Panc1 (cell line): ENCODE measurements around the gene FYCO1. TPM values are rescaled to one million over a fixed set of nuclear protein-coding genes. Genes with fewer than 3 reads are reported as not detected.

Experiments used
- ATAC-seq: fragments of 200-7000 bp; cut with Tn5 transposase; 2 replicates; pipeline ENCODE4 v1.9.1; 2020; ENCODE audit warnings: mild to moderate bottlenecking, moderate library complexity
- BruUV-seq: library from RNA; stranded (reverse); fragments of 400-500 nt; replicated peaks from 2 replicates; lab custom pipeline; 2021; lab: Mats Ljungman, UMichigan
- CTCF ChIA-PET: fragments of 300-600 bp; sonication (Branson Sonifier 250); formaldehyde crosslinking; loops from one replicate; lab custom pipeline; 2022; ENCODE audit warnings: antibody characterized with exemption; lab: Charles Lee
- POLR2A ChIA-PET: fragments of 300-600 bp; sonication (Branson Sonifier 250); formaldehyde crosslinking; loops from one replicate; lab custom pipeline; 2022; ENCODE audit warnings: antibody characterized with exemption; lab: Charles Lee
- DNase-seq: peaks from one replicate; pipeline ENCODE4 v3.0.0-alpha.2; 2010; ENCODE audit warnings: low read depth, low spot score
- H3K27ac ChIP-seq: 2 replicates; pipeline ENCODE4 v1.5.1; 2011; ENCODE audit warnings: mild to moderate bottlenecking, low read length, inconsistent platforms
- H3K27me3 ChIP-seq: fragments of 200-500 bp; sonication (Bioruptor generic); 2 replicates; pipeline ENCODE4 v1.6.0; 2014; ENCODE audit warnings: low read length, inconsistent platforms; ENCODE audit not compliant: control insufficient read depth, insufficient read depth
- H3K36me3 ChIP-seq: fragments of 200-500 bp; sonication (Bioruptor generic); 2 replicates; pipeline ENCODE4 v1.5.1; 2014; ENCODE audit warnings: inconsistent platforms, mild to moderate bottlenecking, low read length, moderate library complexity; ENCODE audit not compliant: control insufficient read depth, insufficient read depth
- H3K4me1 ChIP-seq: 2 replicates; pipeline ENCODE4 v1.5.1; 2011; ENCODE audit warnings: inconsistent platforms, mild to moderate bottlenecking, low read length, moderate library complexity; ENCODE audit not compliant: control insufficient read depth, insufficient read depth
- H3K4me3 ChIP-seq, 2 experiments: 2 replicates each; pipeline ENCODE4 v1.5.1; 2011 to 2012; ENCODE audit warnings: low read depth in 2 of 2, low read length in 2 of 2, mild to moderate bottlenecking in 2 of 2, inconsistent platforms in 1 of 2, moderate library complexity in 1 of 2
- H3K9me3 ChIP-seq: fragments of 200-500 bp; sonication (Bioruptor generic); 2 replicates; pipeline ENCODE4 v1.5.1; 2014; ENCODE audit warnings: low read depth, mild to moderate bottlenecking, inconsistent platforms, low read length, moderate library complexity; ENCODE audit not compliant: control insufficient read depth, insufficient read depth
- POLR2AphosphoS5 ChIP-seq: IDR thresholded peaks from 2 replicates; pipeline ENCODE4 v1.6.1; 2012; ENCODE audit warnings: mild to moderate bottlenecking, low read depth, low read length, moderate library complexity
- SIN3A ChIP-seq: IDR thresholded peaks from 2 replicates; pipeline ENCODE4 v1.6.1; 2012; ENCODE audit warnings: low read depth, mild to moderate bottlenecking, low read length, moderate library complexity, borderline replicate concordance; ENCODE audit not compliant: insufficient read depth
- TCF7L2 ChIP-seq: IDR thresholded peaks from 2 replicates; pipeline ENCODE4 v1.6.1; 2011; ENCODE audit warnings: mild to moderate bottlenecking, low read depth, low read length, inconsistent platforms
- in situ Hi-C: cut with HindIII; loops from 2 replicates; pipeline ENCODE4 v1.10.0; 2016; ENCODE audit warnings: low sequenced_read_pairs, low pct_unique_long_range_greater_than_20kb
- intact Hi-C: fragments of 100-400 bp; cut with micrococcal nuclease; formaldehyde crosslinking; loops from one replicate; pipeline ENCODE4 v1.10.0; 2022; ENCODE audit not compliant: unreplicated experiment
- total RNA-seq: library from RNA; stranded (reverse); gene quantifications from one replicate; pipeline ENCODE4 v1.2.1, GENCODE V29; 2021; ENCODE audit not compliant: unreplicated experiment
- TF ChIP-seq, protein P1 (sequence below): fragments of 450-650 bp; IDR thresholded peaks from 2 replicates; pipeline ENCODE4 v1.5.1; 2017; ENCODE audit warnings: mild to moderate bottlenecking
- TF ChIP-seq, protein P2 (sequence below), 2 experiments: IDR thresholded peaks; 2 replicates each; pipeline ENCODE4 v1.6.1; 2011 to 2012; ENCODE audit warnings: low read depth in 2 of 2, control low read depth in 1 of 2, low read length in 1 of 2, mild to moderate bottlenecking in 1 of 2, moderate library complexity in 1 of 2; ENCODE audit not compliant: insufficient read depth in 1 of 2

FYCO1 gene
- total RNA-seq, 1 experiment from 2014 or later = 8.7 TPM

- no TSS peak for BruUV-seq
- DNase-seq (no peak), ATAC-seq (no peak)
- ChIA-PET POLR2A (no interaction called here), CTCF (no interaction called here)
- H3K4me1 ChIP-seq = no peaks in the 10 kb centered on the region
- H3K4me3 ChIP-seq = no peak overlapping the region
- intact Hi-C loops = loop anchor here (10.0 kb wide), 1 partner anchor 407 kb away; no protein-coding TSS in a partner anchor
- no peak overlapping the region for H3K27ac ChIP-seq
- in situ Hi-C loops = no loop called here
- H3K36me3 ChIP-seq = no peaks in the 10 kb centered on the region
- no peaks in the 10 kb centered on the region for H3K27me3 ChIP-seq
- no peaks in the 10 kb centered on the region for H3K9me3 ChIP-seq
- TF ChIP-seq, protein P1, sequence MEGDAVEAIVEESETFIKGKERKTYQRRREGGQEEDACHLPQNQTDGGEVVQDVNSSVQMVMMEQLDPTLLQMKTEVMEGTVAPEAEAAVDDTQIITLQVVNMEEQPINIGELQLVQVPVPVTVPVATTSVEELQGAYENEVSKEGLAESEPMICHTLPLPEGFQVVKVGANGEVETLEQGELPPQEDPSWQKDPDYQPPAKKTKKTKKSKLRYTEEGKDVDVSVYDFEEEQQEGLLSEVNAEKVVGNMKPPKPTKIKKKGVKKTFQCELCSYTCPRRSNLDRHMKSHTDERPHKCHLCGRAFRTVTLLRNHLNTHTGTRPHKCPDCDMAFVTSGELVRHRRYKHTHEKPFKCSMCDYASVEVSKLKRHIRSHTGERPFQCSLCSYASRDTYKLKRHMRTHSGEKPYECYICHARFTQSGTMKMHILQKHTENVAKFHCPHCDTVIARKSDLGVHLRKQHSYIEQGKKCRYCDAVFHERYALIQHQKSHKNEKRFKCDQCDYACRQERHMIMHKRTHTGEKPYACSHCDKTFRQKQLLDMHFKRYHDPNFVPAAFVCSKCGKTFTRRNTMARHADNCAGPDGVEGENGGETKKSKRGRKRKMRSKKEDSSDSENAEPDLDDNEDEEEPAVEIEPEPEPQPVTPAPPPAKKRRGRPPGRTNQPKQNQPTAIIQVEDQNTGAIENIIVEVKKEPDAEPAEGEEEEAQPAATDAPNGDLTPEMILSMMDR = no peak
- TF ChIP-seq POLR2AphosphoS5 = no peak
Measured at GRCh38 chr3:45921158-45922038, 74.2 kb downstream of the FYCO1 start.

GRCh38 chr3:45917146-45917898 lies 78.3 kb downstream of the FYCO1 start:
- H3K4me1 ChIP-seq = no peaks in the 10 kb centered on the region
- no peak for DNase-seq
- in situ Hi-C loops = no loop called here
- H3K27ac ChIP-seq = no peak overlapping the region
- BruUV-seq = no TSS peak
- no peak overlapping the region for H3K4me3 ChIP-seq
- H3K36me3 ChIP-seq = no peaks in the 10 kb centered on the region
- ChIA-PET POLR2A (no interaction called here), CTCF (no interaction called here)
- H3K27me3 ChIP-seq = no peaks in the 10 kb centered on the region
- intact Hi-C loops = no loop called here
- no peak for ATAC-seq
- H3K9me3 ChIP-seq = no peaks in the 10 kb centered on the region
- TF ChIP-seq TCF7L2 = no peak

DNA sequence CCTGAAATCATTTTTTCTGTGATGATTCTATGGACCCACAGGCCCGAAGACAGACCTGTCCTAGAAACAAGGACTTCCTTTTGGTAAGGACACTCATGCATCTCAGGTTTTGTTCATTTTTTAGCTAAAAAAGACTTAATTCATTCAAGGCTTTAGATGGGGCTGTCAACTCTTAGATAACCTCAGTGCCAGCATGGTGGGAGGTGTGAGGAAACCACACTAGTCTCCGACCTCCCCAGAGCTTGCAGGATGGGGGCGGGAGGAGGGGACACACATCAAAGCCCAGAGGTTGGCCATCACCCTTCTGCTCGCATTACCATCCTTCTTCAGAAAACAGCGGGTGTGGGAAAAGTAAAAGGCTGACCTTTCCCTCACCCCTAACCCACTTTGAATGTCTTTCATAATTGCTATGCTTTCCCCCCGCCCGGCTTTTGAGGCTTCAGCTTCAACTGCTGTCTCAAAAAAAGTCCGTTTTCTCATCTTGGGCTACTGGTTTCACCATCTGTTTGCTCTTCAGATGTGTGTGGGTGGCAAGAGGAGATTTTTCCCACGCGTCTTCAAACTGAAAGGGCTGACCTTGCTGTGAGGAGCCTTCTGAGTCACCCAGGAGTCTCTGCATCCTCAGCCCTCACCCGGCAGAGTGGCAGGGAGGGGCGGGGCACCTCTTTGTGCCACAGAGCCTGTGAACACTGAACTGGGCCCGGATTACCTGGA lies 79.9 kb downstream of the FYCO1 start:
- TF ChIP-seq POLR2AphosphoS5 (no peak), TCF7L2 (no peak), SIN3A (no peak)
- TF ChIP-seq, protein P2, sequence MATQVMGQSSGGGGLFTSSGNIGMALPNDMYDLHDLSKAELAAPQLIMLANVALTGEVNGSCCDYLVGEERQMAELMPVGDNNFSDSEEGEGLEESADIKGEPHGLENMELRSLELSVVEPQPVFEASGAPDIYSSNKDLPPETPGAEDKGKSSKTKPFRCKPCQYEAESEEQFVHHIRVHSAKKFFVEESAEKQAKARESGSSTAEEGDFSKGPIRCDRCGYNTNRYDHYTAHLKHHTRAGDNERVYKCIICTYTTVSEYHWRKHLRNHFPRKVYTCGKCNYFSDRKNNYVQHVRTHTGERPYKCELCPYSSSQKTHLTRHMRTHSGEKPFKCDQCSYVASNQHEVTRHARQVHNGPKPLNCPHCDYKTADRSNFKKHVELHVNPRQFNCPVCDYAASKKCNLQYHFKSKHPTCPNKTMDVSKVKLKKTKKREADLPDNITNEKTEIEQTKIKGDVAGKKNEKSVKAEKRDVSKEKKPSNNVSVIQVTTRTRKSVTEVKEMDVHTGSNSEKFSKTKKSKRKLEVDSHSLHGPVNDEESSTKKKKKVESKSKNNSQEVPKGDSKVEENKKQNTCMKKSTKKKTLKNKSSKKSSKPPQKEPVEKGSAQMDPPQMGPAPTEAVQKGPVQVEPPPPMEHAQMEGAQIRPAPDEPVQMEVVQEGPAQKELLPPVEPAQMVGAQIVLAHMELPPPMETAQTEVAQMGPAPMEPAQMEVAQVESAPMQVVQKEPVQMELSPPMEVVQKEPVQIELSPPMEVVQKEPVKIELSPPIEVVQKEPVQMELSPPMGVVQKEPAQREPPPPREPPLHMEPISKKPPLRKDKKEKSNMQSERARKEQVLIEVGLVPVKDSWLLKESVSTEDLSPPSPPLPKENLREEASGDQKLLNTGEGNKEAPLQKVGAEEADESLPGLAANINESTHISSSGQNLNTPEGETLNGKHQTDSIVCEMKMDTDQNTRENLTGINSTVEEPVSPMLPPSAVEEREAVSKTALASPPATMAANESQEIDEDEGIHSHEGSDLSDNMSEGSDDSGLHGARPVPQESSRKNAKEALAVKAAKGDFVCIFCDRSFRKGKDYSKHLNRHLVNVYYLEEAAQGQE (IDR thresholded peaks at IDR 0.05; ENCODE audit: insufficient read depth in 1 of 2, low read depth in 2 of 2, low read length in 1 of 2) = no peak
- TF ChIP-seq, protein P1 = no peak
- Histone ChIP-seq H3K4me3 (no peak overlapping the region), H3K27ac (no peak overlapping the region), H3K36me3 (no peaks in the 10 kb centered on the region), H3K9me3 (no peaks in the 10 kb centered on the region), H3K27me3 (no peaks in the 10 kb centered on the region), H3K4me1 (no peaks in the 10 kb centered on the region)
- BruUV-seq = no TSS peak
- ChIA-PET POLR2A (no interaction called here), CTCF (no interaction called here)
- in situ Hi-C loops (no loop called here), intact Hi-C loops (no loop called here)
- DNase-seq (no peak), ATAC-seq (no peak)
